ENCODE measurements around the gene DCLK2. TPM values are rescaled to one million over a fixed set of nuclear protein-coding genes. Genes with fewer than 3 reads are reported as not detected.

Gene DCLK2
- total and polyA plus RNA-seq, 2 of the 8 experiments (the other 6 are each of a cell fraction or from before 2014, with no cell fraction given), result 0.32 to 0.37 TPM

DNA sequence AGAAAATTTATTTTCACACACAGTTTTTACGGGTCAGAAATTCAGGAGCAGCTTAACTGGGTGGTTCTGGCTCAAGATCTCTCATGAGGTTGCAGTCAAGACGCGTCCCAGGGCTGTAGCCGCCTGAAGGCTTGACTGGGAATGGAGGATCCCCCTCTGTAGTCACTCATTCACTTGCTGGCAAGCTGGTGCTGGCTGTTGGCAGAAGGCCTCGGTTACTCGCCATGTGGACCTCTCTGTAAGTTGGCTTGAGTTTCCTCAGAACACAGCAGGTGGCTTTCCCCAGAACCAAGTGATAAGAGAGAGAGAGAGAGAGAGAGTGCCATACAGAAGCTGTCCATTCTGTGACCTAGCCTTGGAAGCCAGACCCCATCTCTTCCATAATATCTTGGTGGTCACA, 132.8 kb downstream of the DCLK2 start (continued):
- TF ChIP-seq KDM1A (IDR thresholded peaks at IDR 0.05; ENCODE audit: borderline replicate concordance, low read length) (no peak), HDAC6 (IDR thresholded peaks at IDR 0.05; ENCODE audit: low read depth, low read length) (no peak), JUN (IDR thresholded peaks at IDR 0.05; ENCODE audit: low read depth, low read length) (no peak), TAF7 (optimal IDR thresholded peaks at IDR 0.05; ENCODE audit: borderline replicate concordance, low read depth, low read length) (no peak), CTBP2 (IDR thresholded peaks at IDR 0.05; ENCODE audit: borderline replicate concordance, insufficient read depth, insufficient read length, low read length) (no peak), ASH2L (IDR thresholded peaks at IDR 0.05; ENCODE audit: low read length) (no peak)
- TF ChIP-seq, protein P1, sequence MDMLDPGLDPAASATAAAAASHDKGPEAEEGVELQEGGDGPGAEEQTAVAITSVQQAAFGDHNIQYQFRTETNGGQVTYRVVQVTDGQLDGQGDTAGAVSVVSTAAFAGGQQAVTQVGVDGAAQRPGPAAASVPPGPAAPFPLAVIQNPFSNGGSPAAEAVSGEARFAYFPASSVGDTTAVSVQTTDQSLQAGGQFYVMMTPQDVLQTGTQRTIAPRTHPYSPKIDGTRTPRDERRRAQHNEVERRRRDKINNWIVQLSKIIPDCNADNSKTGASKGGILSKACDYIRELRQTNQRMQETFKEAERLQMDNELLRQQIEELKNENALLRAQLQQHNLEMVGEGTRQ (IDR thresholded peaks at IDR 0.05; ENCODE audit: low read length), result no peak
